HG02678 (cell line): ENCODE measurements around the gene IL1R1.

Experiments
- ATAC-seq: cut with Tn5 transposase; IDR thresholded peaks from one replicate; pipeline ENCODE4 v1.9.1; 2021; ENCODE audit warnings: mild to moderate bottlenecking, moderate library complexity; ENCODE audit not compliant: unreplicated experiment

The IL1R1 gene

DNA sequence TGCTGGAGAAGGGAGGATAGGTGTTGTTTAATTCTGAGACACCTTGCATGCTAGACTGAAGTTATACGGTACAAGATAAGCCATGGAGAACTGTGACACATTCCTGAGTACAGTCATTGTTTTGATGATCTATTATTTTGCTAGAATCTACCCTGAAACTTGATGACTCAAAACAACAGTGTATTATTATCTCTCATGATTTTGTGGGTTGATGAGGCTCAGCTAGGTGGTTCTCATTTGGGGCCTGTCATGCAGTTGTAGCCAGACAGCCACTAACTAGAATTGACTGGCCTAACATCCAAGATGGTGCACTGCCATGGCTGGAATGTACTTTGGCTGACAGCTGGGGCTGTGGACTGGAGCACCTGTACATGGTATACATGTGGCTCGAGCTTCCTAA is 5.4 kb upstream of the IL1R1 start:
- ATAC-seq = no peak

- no peak for ATAC-seq
These were observed 4.2 kb upstream of the IL1R1 start for GRCh38 chr2:102138331-102138730.

- ATAC-seq = no peak
These were observed 2.7 kb upstream of the IL1R1 start for GRCh38 chr2:102139851-102140250.

DNA sequence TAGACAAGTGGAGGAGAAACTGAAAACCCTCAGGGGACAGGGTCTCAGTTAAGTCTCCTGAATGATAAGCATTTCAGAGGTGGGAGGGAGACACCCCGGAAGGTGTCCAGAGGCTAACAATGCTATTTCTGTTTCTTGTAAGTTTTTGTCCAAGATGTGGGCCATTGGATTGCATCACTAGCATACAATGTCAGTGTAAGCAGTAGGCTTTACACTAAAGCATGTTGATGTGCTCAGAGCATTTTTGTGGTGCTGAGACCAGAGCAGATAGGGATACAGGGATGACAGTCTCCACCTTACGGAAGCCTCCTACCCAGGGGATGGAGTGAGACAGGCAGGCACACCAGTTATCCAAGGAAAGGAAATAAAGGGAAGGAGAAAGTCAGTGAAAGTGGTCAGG is 2.2 kb upstream of the IL1R1 start:
- no peak for ATAC-seq

DNA sequence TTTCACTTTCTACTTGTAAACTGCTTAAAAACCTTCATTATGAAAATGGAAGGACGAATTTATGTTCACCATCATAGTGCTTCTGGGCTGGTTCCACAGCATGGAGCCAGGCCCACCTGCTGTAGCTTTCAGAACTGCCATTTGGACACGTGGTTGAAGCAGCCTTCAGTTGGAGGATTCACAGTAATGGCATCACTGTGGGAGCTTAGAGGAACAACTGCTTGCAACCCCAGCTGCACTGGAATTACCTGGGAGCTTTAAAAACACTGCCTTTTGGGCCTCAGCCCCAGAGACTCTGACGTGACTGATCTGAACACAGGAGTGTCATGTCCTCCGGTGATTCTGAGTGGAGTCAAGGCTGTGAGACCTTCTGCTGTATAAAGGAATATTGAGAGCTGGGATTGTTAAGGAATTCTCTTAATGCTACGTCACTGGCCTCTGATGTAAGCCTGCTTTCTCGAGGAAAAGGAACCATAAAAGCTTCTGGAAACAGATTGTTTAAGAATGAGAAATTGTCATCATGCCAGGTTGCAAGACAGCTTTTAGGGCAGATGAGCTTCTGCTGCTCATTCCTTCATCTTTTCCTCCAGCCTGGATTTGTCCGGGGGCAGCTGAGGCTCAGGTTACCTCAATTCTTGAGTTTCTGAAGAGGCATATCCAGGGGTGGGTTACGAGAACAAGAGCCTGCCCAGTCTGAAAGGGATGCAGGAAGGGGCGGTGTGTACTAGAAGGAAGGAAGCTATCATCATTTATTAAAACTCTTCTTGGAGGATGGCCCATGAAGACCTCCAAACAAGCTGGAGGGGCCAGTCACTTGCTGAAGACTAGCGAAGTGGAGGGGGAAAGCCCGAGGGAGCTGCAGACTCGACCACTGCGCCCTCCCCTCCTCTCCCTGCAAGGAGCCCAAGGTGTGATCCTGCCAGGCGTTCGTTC is 1.3 kb upstream of the IL1R1 start:
- no peak for ATAC-seq

GRCh38 chr2:102142829-102143449 is 393 bp downstream of the IL1R1 start:
- peak; percentile 35 for ATAC-seq

GRCh38 chr2:102143450-102143985 is 972 bp downstream of the IL1R1 start:
- ATAC-seq = no peak

GRCh38 chr2:102144128-102144527 is 1.6 kb downstream of the IL1R1 start:
- no peak for ATAC-seq

DNA sequence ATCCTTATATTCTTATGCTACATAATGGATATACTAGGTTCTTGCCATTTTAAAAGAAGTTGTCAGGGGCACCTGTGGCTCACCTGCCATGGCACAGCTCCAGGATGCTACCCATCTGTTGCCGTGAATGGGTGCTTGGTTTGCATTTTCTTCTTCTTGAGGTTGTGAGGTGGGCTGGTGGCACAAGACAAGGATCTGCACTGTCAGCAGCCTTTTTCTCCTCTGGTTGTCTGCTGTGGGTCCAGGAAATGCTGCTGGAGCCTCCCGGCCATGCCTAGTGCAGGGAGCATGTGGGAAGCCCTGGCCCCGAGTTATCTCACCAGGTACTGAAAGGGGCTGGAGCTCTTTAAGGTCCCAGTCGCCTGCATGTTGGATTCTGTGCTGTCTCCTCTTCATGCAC is 2.6 kb downstream of the IL1R1 start:
- no peak for ATAC-seq

GRCh38 chr2:102145934-102146333 is 3.4 kb downstream of the IL1R1 start:
- ATAC-seq = no peak

DNA sequence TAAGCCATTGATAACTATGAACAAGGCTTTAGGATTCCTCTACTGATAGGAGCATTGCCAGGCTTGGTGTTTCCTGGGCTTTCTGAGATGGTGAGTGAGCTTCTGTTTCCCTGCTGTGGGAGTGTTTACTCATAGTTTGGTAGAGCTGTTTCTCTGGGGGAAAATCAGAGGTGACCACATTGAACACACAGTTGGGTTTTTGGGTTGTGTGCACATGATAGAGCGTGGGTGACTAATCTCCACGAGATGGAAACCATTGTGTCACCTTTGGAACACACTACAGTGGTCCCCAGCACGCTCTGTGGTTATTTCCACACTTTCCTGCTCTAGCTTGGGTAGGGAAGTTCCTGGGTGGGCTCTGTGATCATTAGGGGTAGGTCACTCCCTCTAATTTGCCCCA is 5.4 kb downstream of the IL1R1 start:
- ATAC-seq = no peak

- ATAC-seq = no peak
These were observed 6.7 kb downstream of the IL1R1 start for GRCh38 chr2:102149243-102149642.

DNA sequence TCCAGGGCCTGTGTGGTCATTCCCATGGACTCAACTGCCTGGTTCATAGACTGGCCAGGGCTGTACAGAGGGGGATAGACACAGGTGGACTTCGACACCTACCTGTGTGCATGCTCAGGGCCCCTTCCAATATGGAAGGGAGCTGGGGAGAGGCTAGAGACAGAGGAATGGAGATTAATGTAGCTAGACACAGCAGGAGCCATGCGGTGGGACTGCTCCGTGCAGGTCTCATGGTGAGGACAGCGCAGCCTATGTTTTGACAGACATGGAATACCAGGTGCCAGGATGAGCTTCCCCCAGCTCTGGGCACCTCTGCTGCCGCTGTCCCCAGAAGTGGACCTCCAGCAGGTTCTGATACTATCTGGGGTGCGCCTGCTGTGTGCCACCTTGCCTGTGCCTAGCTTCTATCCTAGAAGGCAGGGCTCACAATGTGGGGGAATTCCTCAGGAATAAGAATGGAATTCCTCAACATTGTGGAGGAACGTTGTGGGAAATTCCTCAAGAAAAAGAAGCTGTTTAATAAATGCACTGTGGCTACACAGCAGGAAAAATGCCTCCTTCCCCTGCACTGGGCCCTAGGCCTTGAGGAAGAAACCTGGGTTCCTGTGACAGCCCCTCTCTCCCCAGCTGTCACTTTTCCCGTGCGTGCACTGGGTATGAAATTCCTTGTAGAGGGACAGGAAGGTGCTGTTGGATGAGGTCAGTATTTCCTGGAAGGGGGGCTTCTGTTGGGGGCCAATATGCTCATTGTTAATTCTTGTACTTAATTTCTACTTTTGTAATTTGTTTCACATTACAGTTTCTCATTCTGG is 7.3 kb downstream of the IL1R1 start:
- no peak for ATAC-seq

GRCh38 chr2:102154364-102154763 is 11.8 kb downstream of the IL1R1 start:
- no peak for ATAC-seq

- ATAC-seq = no peak
These were observed 12.6 kb downstream of the IL1R1 start for GRCh38 chr2:102154946-102155702.

DNA sequence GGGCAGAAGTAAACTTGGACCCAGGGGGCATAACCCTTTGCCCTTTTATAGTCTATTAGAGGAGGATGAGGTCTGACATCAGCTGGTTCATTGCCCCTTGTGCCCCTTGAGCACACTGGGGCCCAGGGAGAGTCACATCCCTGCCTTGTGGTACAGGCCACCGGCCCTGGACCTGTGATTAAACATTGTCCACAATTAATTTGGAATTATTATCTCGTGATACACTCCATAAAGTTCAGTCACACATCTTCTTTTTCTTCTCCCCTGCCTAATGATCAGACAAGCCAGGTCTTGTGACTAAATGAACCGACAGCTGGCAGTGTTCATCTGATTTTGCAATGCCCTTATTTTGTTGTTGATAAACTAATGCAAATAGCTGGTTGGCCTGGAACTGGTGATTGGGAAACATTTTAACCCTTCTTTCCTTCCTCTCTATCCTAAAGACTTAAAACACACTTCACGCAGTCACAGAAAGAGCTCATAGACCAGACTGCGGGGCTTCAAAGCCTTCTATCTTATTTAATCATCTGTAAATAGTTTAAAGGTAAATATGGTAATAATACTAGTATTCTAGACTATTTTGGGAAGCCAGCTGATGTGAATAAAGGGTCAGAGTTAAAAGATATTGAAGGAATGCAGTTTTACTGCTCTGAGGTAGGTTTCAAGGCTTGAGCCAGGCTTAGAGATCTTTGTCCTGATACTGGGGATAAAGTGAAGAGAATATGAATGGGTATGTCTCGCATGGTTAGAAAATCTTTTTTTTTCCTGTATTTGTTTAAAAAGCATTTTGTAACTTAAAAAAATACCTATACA is 13.4 kb downstream of the IL1R1 start:
- ATAC-seq = no peak

GRCh38 chr2:102158011-102158755 is 15.6 kb downstream of the IL1R1 start:
- ATAC-seq = no peak

GRCh38 chr2:102159295-102159694 is 16.7 kb downstream of the IL1R1 start:
- no peak for ATAC-seq
